ENCODE results near the gene JPH2. TPM values are rescaled to one million over a fixed set of nuclear protein-coding genes. Genes with fewer than 3 reads are reported as not detected.

JPH2 gene
- total and polyA plus RNA-seq, 10 of the 15 experiments (the other 5 are each of a cell fraction or from before 2014, with no cell fraction given): 0.16 TPM; not detected in 9

DNA sequence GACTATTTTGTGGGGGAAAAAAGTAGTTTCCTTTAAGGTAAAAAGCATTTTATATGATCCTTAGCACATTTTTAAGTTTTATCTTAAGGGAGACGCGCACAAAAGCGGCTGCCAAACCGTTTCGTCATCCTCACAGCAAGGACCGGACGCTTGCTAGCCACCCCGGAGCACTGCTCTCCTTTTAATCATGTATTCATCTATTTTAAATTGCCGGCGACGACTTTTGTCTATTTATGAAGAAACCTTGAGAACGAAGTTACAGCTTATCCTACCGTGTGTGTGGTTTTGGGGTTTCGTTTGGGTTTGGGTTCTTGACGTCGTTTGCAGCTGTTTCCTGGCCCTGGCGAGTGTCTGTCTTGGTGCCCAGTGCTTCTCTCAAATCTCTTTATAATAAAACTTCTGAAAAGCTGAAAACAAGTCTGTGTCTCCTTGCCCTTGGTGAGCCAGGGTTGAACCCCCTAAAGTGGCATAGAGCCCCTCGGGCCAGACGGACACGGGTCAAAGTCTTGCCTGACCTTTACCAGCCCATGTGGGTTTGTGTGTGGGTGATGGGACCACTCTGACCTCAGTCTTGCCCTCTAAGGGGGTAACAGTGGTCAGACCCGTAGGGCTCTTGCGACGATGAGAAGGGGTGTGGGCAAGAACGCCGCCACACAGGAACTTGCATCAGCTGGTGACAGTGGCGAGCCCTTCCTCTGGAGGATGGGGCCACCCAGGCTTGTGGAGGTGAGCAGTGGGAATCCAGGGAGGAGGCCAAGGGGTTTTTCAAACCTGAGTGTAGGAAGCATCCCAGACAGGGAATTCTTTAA, 117.6 kb downstream of the JPH2 start (continued):
- TF ChIP-seq, protein P1, sequence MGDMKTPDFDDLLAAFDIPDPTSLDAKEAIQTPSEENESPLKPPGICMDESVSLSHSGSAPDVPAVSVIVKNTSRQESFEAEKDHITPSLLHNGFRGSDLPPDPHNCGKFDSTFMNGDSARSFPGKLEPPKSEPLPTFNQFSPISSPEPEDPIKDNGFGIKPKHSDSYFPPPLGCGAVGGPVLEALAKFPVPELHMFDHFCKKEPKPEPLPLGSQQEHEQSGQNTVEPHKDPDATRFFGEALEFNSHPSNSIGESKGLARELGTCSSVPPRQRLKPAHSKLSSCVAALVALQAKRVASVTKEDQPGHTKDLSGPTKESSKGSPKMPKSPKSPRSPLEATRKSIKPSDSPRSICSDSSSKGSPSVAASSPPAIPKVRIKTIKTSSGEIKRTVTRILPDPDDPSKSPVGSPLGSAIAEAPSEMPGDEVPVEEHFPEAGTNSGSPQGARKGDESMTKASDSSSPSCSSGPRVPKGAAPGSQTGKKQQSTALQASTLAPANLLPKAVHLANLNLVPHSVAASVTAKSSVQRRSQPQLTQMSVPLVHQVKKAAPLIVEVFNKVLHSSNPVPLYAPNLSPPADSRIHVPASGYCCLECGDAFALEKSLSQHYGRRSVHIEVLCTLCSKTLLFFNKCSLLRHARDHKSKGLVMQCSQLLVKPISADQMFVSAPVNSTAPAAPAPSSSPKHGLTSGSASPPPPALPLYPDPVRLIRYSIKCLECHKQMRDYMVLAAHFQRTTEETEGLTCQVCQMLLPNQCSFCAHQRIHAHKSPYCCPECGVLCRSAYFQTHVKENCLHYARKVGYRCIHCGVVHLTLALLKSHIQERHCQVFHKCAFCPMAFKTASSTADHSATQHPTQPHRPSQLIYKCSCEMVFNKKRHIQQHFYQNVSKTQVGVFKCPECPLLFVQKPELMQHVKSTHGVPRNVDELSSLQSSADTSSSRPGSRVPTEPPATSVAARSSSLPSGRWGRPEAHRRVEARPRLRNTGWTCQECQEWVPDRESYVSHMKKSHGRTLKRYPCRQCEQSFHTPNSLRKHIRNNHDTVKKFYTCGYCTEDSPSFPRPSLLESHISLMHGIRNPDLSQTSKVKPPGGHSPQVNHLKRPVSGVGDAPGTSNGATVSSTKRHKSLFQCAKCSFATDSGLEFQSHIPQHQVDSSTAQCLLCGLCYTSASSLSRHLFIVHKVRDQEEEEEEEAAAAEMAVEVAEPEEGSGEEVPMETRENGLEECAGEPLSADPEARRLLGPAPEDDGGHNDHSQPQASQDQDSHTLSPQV (IDR thresholded peaks at IDR 0.05): peak; percentile 2; the same call in 1 of the 2 replicates
- TF ChIP-seq MEF2A (IDR thresholded peaks at IDR 0.05; ENCODE audit: insufficient read depth, low read depth, low read length) (0 out of 2 replicates have a peak, but pooled peaks have one; percentile 22), TBL1XR1 (IDR thresholded peaks at IDR 0.05; ENCODE audit: low read depth, low read length) (0 out of 2 replicates have a peak, but pooled peaks have one; percentile 24), IRF4 (IDR thresholded peaks at IDR 0.05; ENCODE audit: low read depth, low read length) (no peak), CHD2 (IDR thresholded peaks at IDR 0.05; ENCODE audit: borderline replicate concordance, low read depth, low read length) (peak; percentile 50; the same call in 1 of the 2 replicates), RBBP5 (conservative IDR thresholded peaks at IDR 0.05) (0 out of 2 replicates have a peak, but pooled peaks have one; percentile 24), IKZF2 (IDR thresholded peaks at IDR 0.05) (peak in 1 of 2 experiments; percentile 75), ZNF622 (IDR thresholded peaks at IDR 0.05) (no peak), TCF12 (IDR thresholded peaks at IDR 0.05; ENCODE audit: low read depth, low read length) (peak; percentile 92), POLR2A (IDR thresholded peaks at IDR 0.05; ENCODE audit: low read depth, low read length) (peak; percentile 31; the same call in 1 of the 2 replicates), IKZF1 (conservative IDR thresholded peaks at IDR 0.05) (peak; percentile 74), MEF2B (IDR thresholded peaks at IDR 0.05; ENCODE audit: partially characterized antibody, poor library complexity, severe bottlenecking) (peak; percentile 63), STAT1 (conservative IDR thresholded peaks at IDR 0.05) (no peak), GABPA (IDR thresholded peaks at IDR 0.05; ENCODE audit: low read depth) (0 out of 2 replicates have a peak, but pooled peaks have one; percentile 24), SIX5 (IDR thresholded peaks at IDR 0.05; ENCODE audit: low read depth, low read length, severe bottlenecking) (no peak)
- TF ChIP-seq, protein P2, sequence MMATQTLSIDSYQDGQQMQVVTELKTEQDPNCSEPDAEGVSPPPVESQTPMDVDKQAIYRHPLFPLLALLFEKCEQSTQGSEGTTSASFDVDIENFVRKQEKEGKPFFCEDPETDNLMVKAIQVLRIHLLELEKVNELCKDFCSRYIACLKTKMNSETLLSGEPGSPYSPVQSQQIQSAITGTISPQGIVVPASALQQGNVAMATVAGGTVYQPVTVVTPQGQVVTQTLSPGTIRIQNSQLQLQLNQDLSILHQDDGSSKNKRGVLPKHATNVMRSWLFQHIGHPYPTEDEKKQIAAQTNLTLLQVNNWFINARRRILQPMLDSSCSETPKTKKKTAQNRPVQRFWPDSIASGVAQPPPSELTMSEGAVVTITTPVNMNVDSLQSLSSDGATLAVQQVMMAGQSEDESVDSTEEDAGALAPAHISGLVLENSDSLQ (IDR thresholded peaks at IDR 0.05): peak; percentile 45
- TF ChIP-seq, protein P3, sequence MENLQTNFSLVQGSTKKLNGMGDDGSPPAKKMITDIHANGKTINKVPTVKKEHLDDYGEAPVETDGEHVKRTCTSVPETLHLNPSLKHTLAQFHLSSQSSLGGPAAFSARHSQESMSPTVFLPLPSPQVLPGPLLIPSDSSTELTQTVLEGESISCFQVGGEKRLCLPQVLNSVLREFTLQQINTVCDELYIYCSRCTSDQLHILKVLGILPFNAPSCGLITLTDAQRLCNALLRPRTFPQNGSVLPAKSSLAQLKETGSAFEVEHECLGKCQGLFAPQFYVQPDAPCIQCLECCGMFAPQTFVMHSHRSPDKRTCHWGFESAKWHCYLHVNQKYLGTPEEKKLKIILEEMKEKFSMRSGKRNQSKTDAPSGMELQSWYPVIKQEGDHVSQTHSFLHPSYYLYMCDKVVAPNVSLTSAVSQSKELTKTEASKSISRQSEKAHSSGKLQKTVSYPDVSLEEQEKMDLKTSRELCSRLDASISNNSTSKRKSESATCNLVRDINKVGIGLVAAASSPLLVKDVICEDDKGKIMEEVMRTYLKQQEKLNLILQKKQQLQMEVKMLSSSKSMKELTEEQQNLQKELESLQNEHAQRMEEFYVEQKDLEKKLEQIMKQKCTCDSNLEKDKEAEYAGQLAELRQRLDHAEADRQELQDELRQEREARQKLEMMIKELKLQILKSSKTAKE (IDR thresholded peaks at IDR 0.05; ENCODE audit: low read depth, poor library complexity, severe bottlenecking): peak; percentile 89
- TF ChIP-seq, protein P4, sequence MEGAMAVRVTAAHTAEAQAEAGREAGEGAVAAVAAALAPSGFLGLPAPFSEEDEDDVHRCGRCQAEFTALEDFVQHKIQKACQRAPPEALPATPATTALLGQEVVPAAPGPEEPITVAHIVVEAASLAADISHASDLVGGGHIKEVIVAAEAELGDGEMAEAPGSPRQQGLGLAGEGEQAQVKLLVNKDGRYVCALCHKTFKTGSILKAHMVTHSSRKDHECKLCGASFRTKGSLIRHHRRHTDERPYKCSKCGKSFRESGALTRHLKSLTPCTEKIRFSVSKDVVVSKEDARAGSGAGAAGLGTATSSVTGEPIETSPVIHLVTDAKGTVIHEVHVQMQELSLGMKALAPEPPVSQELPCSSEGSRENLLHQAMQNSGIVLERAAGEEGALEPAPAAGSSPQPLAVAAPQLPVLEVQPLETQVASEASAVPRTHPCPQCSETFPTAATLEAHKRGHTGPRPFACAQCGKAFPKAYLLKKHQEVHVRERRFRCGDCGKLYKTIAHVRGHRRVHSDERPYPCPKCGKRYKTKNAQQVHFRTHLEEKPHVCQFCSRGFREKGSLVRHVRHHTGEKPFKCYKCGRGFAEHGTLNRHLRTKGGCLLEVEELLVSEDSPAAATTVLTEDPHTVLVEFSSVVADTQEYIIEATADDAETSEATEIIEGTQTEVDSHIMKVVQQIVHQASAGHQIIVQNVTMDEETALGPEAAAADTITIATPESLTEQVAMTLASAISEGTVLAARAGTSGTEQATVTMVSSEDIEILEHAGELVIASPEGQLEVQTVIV (IDR thresholded peaks at IDR 0.05; ENCODE audit: borderline replicate concordance, partially characterized antibody): peak; percentile 19

All from GM12878 (cell line).